ENCODE results near the gene SLC27A3. TPM values are rescaled to one million over a fixed set of nuclear protein-coding genes. Genes with fewer than 3 reads are reported as not detected.

Gene SLC27A3
- total and polyA plus RNA-seq, 9 of the 15 experiments (the other 6 are each of a cell fraction or from before 2014, with no cell fraction given), result 0.57 to 5.2 (median 2.8) TPM

DNA sequence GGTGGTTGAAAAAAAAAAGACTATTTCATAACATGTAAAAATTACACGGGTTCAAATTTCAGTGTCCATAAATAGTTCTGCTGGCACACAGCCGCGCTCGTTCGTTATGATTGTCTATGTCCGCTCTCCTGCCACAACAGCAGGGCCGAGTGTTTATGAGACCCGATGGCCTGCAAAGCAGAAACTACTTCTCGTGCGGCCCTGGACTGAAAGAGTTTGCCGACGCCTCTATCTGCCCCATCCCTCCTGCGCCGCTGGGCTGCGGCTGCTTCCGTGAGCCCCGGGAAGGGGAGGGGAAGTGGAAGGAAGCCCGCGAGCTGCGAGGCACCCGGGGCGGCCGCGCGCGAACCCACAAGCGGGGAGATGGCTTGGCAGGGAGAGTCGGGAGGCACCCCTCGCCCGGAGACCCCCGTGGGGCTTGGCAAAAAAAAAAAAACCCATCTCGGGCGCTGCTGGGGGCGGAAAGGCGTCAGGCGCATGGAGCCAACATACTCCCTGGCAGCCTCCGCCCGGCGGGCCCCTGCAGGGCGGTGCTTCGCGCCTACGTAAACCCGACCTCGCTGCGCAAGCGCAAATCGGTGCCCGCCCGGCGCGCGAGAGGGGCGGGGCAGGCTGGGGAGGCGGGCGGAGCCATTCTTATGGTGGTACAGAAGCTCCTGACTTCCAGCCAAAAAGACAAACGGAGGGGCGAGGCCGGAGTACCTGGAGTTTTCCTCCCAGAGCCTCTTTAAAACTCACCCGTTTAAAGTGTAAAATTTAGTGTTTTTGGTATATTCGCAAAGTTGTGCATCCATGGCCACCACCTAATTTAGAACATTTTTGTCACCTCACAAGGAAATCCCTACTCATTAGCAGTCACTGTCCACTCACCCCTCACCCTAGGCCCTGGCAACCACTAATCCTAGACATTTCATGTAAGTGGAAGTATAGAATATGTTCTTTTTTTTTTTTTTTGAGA lies 8.3 kb downstream of the SLC27A3 start (continued):
- TF ChIP-seq FOSL1 (tag; conservative IDR thresholded peaks at IDR 0.05) (0 out of 2 replicates have a peak, but pooled peaks have one; percentile 27), ARID1B (IDR thresholded peaks at IDR 0.05) (peak; percentile 23; the same call in 1 of the 2 replicates), ZC3H4 (CRISPR knock-in tag; IDR thresholded peaks at IDR 0.05; ENCODE audit: borderline replicate concordance) (no peak), NCOA4 (IDR thresholded peaks at IDR 0.05; ENCODE audit: partially characterized antibody) (no peak), ZNF143 (CRISPR knock-in tag; IDR thresholded peaks at IDR 0.05) (no peak), TRIM28 (IDR thresholded peaks at IDR 0.05) (no peak; the same call in 1 of the 2 replicates), ZNF79 (CRISPR knock-in tag; IDR thresholded peaks at IDR 0.05; ENCODE audit: low read depth) (no peak)
- TF ChIP-seq, protein P1, sequence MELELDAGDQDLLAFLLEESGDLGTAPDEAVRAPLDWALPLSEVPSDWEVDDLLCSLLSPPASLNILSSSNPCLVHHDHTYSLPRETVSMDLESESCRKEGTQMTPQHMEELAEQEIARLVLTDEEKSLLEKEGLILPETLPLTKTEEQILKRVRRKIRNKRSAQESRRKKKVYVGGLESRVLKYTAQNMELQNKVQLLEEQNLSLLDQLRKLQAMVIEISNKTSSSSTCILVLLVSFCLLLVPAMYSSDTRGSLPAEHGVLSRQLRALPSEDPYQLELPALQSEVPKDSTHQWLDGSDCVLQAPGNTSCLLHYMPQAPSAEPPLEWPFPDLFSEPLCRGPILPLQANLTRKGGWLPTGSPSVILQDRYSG (tag; conservative IDR thresholded peaks at IDR 0.05; ENCODE audit: low read depth), result no peak
- TF ChIP-seq, protein P2, sequence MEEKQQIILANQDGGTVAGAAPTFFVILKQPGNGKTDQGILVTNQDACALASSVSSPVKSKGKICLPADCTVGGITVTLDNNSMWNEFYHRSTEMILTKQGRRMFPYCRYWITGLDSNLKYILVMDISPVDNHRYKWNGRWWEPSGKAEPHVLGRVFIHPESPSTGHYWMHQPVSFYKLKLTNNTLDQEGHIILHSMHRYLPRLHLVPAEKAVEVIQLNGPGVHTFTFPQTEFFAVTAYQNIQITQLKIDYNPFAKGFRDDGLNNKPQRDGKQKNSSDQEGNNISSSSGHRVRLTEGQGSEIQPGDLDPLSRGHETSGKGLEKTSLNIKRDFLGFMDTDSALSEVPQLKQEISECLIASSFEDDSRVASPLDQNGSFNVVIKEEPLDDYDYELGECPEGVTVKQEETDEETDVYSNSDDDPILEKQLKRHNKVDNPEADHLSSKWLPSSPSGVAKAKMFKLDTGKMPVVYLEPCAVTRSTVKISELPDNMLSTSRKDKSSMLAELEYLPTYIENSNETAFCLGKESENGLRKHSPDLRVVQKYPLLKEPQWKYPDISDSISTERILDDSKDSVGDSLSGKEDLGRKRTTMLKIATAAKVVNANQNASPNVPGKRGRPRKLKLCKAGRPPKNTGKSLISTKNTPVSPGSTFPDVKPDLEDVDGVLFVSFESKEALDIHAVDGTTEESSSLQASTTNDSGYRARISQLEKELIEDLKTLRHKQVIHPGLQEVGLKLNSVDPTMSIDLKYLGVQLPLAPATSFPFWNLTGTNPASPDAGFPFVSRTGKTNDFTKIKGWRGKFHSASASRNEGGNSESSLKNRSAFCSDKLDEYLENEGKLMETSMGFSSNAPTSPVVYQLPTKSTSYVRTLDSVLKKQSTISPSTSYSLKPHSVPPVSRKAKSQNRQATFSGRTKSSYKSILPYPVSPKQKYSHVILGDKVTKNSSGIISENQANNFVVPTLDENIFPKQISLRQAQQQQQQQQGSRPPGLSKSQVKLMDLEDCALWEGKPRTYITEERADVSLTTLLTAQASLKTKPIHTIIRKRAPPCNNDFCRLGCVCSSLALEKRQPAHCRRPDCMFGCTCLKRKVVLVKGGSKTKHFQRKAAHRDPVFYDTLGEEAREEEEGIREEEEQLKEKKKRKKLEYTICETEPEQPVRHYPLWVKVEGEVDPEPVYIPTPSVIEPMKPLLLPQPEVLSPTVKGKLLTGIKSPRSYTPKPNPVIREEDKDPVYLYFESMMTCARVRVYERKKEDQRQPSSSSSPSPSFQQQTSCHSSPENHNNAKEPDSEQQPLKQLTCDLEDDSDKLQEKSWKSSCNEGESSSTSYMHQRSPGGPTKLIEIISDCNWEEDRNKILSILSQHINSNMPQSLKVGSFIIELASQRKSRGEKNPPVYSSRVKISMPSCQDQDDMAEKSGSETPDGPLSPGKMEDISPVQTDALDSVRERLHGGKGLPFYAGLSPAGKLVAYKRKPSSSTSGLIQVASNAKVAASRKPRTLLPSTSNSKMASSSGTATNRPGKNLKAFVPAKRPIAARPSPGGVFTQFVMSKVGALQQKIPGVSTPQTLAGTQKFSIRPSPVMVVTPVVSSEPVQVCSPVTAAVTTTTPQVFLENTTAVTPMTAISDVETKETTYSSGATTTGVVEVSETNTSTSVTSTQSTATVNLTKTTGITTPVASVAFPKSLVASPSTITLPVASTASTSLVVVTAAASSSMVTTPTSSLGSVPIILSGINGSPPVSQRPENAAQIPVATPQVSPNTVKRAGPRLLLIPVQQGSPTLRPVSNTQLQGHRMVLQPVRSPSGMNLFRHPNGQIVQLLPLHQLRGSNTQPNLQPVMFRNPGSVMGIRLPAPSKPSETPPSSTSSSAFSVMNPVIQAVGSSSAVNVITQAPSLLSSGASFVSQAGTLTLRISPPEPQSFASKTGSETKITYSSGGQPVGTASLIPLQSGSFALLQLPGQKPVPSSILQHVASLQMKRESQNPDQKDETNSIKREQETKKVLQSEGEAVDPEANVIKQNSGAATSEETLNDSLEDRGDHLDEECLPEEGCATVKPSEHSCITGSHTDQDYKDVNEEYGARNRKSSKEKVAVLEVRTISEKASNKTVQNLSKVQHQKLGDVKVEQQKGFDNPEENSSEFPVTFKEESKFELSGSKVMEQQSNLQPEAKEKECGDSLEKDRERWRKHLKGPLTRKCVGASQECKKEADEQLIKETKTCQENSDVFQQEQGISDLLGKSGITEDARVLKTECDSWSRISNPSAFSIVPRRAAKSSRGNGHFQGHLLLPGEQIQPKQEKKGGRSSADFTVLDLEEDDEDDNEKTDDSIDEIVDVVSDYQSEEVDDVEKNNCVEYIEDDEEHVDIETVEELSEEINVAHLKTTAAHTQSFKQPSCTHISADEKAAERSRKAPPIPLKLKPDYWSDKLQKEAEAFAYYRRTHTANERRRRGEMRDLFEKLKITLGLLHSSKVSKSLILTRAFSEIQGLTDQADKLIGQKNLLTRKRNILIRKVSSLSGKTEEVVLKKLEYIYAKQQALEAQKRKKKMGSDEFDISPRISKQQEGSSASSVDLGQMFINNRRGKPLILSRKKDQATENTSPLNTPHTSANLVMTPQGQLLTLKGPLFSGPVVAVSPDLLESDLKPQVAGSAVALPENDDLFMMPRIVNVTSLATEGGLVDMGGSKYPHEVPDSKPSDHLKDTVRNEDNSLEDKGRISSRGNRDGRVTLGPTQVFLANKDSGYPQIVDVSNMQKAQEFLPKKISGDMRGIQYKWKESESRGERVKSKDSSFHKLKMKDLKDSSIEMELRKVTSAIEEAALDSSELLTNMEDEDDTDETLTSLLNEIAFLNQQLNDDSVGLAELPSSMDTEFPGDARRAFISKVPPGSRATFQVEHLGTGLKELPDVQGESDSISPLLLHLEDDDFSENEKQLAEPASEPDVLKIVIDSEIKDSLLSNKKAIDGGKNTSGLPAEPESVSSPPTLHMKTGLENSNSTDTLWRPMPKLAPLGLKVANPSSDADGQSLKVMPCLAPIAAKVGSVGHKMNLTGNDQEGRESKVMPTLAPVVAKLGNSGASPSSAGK (IDR thresholded peaks at IDR 0.05), result peak; percentile 82
- TF ChIP-seq, protein P3, sequence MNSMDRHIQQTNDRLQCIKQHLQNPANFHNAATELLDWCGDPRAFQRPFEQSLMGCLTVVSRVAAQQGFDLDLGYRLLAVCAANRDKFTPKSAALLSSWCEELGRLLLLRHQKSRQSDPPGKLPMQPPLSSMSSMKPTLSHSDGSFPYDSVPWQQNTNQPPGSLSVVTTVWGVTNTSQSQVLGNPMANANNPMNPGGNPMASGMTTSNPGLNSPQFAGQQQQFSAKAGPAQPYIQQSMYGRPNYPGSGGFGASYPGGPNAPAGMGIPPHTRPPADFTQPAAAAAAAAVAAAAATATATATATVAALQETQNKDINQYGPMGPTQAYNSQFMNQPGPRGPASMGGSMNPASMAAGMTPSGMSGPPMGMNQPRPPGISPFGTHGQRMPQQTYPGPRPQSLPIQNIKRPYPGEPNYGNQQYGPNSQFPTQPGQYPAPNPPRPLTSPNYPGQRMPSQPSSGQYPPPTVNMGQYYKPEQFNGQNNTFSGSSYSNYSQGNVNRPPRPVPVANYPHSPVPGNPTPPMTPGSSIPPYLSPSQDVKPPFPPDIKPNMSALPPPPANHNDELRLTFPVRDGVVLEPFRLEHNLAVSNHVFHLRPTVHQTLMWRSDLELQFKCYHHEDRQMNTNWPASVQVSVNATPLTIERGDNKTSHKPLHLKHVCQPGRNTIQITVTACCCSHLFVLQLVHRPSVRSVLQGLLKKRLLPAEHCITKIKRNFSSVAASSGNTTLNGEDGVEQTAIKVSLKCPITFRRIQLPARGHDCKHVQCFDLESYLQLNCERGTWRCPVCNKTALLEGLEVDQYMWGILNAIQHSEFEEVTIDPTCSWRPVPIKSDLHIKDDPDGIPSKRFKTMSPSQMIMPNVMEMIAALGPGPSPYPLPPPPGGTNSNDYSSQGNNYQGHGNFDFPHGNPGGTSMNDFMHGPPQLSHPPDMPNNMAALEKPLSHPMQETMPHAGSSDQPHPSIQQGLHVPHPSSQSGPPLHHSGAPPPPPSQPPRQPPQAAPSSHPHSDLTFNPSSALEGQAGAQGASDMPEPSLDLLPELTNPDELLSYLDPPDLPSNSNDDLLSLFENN (IDR thresholded peaks at IDR 0.05; ENCODE audit: low read depth in 2 of 2, low read length in 2 of 2), result peak in 1 of 2 experiments; percentile 48; a peak in 1 of 4 replicates

Measured in K562 (cell line).